WTC11 (cell line): ENCODE results near the gene PTX4. TPM values are rescaled to one million over a fixed set of nuclear protein-coding genes. Genes with fewer than 3 reads are reported as not detected.

ENCODE experiments used
- ATAC-seq: fragments of 200-7000 bp; cut with Tn5 transposase; 2 replicates; pipeline ENCODE4 v1.10.0; 2021; ENCODE audit warnings: mild to moderate bottlenecking, moderate library complexity
- CTCF ChIA-PET: fragments of 300-600 bp; sonication (Branson Sonifier 250); formaldehyde crosslinking; loops from one replicate; lab custom pipeline; 2021; ENCODE audit warnings: antibody characterized with exemption; lab: Charles Lee
- POLR2A ChIA-PET: fragments of 350-600 bp; sonication (Branson Sonifier 250); formaldehyde crosslinking; loops from one replicate; lab custom pipeline; 2021; ENCODE audit warnings: antibody characterized with exemption; lab: Charles Lee
- DNase-seq: peaks from one replicate; pipeline ENCODE4 v3.0.0; 2021; ENCODE audit warnings: low spot score
- H3K27ac Mint-ChIP-seq: 2 replicates; pipeline ENCODE4 v1.8.0; 2021; ENCODE audit warnings: mixed read lengths
- H3K27me3 Mint-ChIP-seq: 2 replicates; pipeline ENCODE4 v1.8.0; 2021; ENCODE audit warnings: low read depth, mild to moderate bottlenecking, moderate library complexity, mixed read lengths
- H3K36me3 Mint-ChIP-seq: 2 replicates; pipeline ENCODE4 v1.8.0; 2021; ENCODE audit warnings: mixed read lengths
- H3K4me1 Mint-ChIP-seq: 2 replicates; pipeline ENCODE4 v1.8.0; 2022; ENCODE audit warnings: mixed read lengths
- H3K4me3 Mint-ChIP-seq: 2 replicates; pipeline ENCODE4 v1.8.0; 2021; ENCODE audit warnings: mild to moderate bottlenecking, moderate library complexity, mixed read lengths
- H3K9me3 Mint-ChIP-seq: 2 replicates; pipeline ENCODE4 v1.8.0; 2021; ENCODE audit warnings: mixed read lengths
- AFF4 ChIP-seq: sonication (generic); formaldehyde crosslinking; IDR thresholded peaks from 2 replicates; pipeline ENCODE4 v1.8.1; 2023; ENCODE audit warnings: mild to moderate bottlenecking, missing genetic modification reagents, borderline replicate concordance
- CBFB ChIP-seq: sonication (generic); formaldehyde crosslinking; IDR thresholded peaks from 2 replicates; pipeline ENCODE4 v1.8.1; 2022; ENCODE audit warnings: mild to moderate bottlenecking, low read depth, missing genetic modification reagents
- CREB1 ChIP-seq: sonication (generic); formaldehyde crosslinking; IDR thresholded peaks from 2 replicates; pipeline ENCODE4 v1.8.0; 2023; ENCODE audit warnings: mild to moderate bottlenecking, missing genetic modification reagents
- E2F1 ChIP-seq: sonication (generic); formaldehyde crosslinking; IDR thresholded peaks from 2 replicates; pipeline ENCODE4 v1.8.0; 2022; ENCODE audit warnings: mild to moderate bottlenecking, missing genetic modification reagents
- ELF4 ChIP-seq: sonication (generic); formaldehyde crosslinking; IDR thresholded peaks from 2 replicates; pipeline ENCODE4 v1.8.1; 2022; ENCODE audit warnings: low read depth, mild to moderate bottlenecking, moderate library complexity, missing genetic modification reagents
- EMX1 ChIP-seq: fragments of 250-450 bp; sonication (Bioruptor Pico); IDR thresholded peaks from 2 replicates; pipeline ENCODE4 v1.8.0; 2021; ENCODE audit warnings: mild to moderate bottlenecking
- ESRRA ChIP-seq: sonication (generic); formaldehyde crosslinking; IDR thresholded peaks from 2 replicates; pipeline ENCODE4 v1.8.1; 2022; ENCODE audit warnings: mild to moderate bottlenecking, missing genetic modification reagents, borderline replicate concordance
- FOXP1 ChIP-seq: sonication (generic); formaldehyde crosslinking; IDR thresholded peaks from 2 replicates; pipeline ENCODE4 v1.8.0; 2022; ENCODE audit warnings: missing genetic modification reagents, mild to moderate bottlenecking, moderate library complexity, borderline replicate concordance
- FOXP4 ChIP-seq: sonication (generic); formaldehyde crosslinking; IDR thresholded peaks from 2 replicates; pipeline ENCODE4 v1.8.0; 2022; ENCODE audit warnings: mild to moderate bottlenecking, missing genetic modification reagents
- HMGA2 ChIP-seq: fragments of 250-450 bp; sonication (Bioruptor Pico); IDR thresholded peaks from 2 replicates; pipeline ENCODE4 v1.4.0; 2021; ENCODE audit warnings: mild to moderate bottlenecking, moderate library complexity
- JUN ChIP-seq: sonication (generic); formaldehyde crosslinking; IDR thresholded peaks from 2 replicates; pipeline ENCODE4 v1.8.0; 2023; ENCODE audit warnings: mild to moderate bottlenecking, missing genetic modification reagents
- KAT7 ChIP-seq: sonication (generic); formaldehyde crosslinking; IDR thresholded peaks from 2 replicates; pipeline ENCODE4 v1.8.1; 2023; ENCODE audit warnings: missing genetic modification reagents, mild to moderate bottlenecking, borderline replicate concordance
- MAX ChIP-seq: sonication (generic); formaldehyde crosslinking; IDR thresholded peaks from 2 replicates; pipeline ENCODE4 v1.8.0; 2022; ENCODE audit warnings: mild to moderate bottlenecking, missing genetic modification reagents
- MXD4 ChIP-seq: fragments of 250-450 bp; sonication (Bioruptor Pico); IDR thresholded peaks from 2 replicates; pipeline ENCODE4 v1.8.0; 2021; ENCODE audit warnings: mild to moderate bottlenecking, moderate library complexity, borderline replicate concordance
- MYBL2 ChIP-seq: sonication (generic); formaldehyde crosslinking; IDR thresholded peaks from 2 replicates; pipeline ENCODE4 v1.8.1; 2023; ENCODE audit warnings: mild to moderate bottlenecking, moderate library complexity, missing genetic modification reagents
- NFYB ChIP-seq: sonication (generic); formaldehyde crosslinking; conservative IDR thresholded peaks from 2 replicates; pipeline ENCODE4 v1.8.0; 2022; ENCODE audit warnings: low read depth, missing genetic modification reagents
- PRRX2 ChIP-seq: fragments of 250-450 bp; sonication (Bioruptor Pico); IDR thresholded peaks from 2 replicates; pipeline ENCODE4 v1.8.0; 2021; ENCODE audit warnings: mild to moderate bottlenecking
- SMAD4 ChIP-seq: sonication (generic); formaldehyde crosslinking; IDR thresholded peaks from 2 replicates; pipeline ENCODE4 v1.8.0; 2022; ENCODE audit warnings: mild to moderate bottlenecking, missing genetic modification reagents
- SOX15 ChIP-seq: fragments of 250-450 bp; sonication (Bioruptor Pico); IDR thresholded peaks from 2 replicates; pipeline ENCODE4 v1.9.0; 2021; ENCODE audit warnings: mild to moderate bottlenecking
- TCF7 ChIP-seq: sonication (generic); formaldehyde crosslinking; IDR thresholded peaks from 2 replicates; pipeline ENCODE4 v1.8.0; 2022; ENCODE audit warnings: mild to moderate bottlenecking, low read depth, missing genetic modification reagents, moderate library complexity
- ZNF138 ChIP-seq: sonication (generic); formaldehyde crosslinking; conservative IDR thresholded peaks from 2 replicates; pipeline ENCODE4 v1.8.1; 2022; ENCODE audit warnings: mild to moderate bottlenecking, moderate library complexity, missing genetic modification reagents
- total RNA-seq: library from RNA; stranded (reverse); gene quantifications from 3 replicates; pipeline ENCODE4 v1.2.3, GENCODE V29; 2021
- TF ChIP-seq, protein P1 (sequence below): sonication (generic); formaldehyde crosslinking; IDR thresholded peaks from 2 replicates; pipeline ENCODE4 v1.8.1; 2022; ENCODE audit warnings: mild to moderate bottlenecking, moderate library complexity, missing genetic modification reagents
- TF ChIP-seq, protein P2 (sequence below): sonication (generic); formaldehyde crosslinking; IDR thresholded peaks from 2 replicates; pipeline ENCODE4 v1.8.1; 2023; ENCODE audit warnings: mild to moderate bottlenecking, missing genetic modification reagents, moderate library complexity

Gene PTX4
- total RNA-seq, 1 experiment from 2014 or later = 0.26 TPM

DNA sequence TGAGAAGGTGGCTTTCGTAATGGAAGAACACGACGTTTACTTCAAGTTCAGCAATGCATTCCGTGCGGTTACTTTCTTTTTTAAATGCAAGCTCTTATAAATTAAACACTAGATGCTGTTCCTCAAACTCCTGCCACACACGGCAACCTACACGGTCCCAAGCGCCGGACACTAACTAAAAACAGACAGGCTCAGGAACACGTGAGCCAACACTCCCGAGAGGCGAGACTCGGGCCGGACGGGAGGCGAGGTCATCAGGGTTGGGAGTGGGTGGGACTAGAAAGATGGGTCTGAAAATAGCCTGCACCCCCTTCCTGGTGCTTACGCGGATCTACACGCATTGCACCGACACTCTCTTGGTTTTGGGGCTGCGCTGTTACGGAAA lies 20.3 kb downstream of the PTX4 start (continued):
- TF ChIP-seq, protein P1, sequence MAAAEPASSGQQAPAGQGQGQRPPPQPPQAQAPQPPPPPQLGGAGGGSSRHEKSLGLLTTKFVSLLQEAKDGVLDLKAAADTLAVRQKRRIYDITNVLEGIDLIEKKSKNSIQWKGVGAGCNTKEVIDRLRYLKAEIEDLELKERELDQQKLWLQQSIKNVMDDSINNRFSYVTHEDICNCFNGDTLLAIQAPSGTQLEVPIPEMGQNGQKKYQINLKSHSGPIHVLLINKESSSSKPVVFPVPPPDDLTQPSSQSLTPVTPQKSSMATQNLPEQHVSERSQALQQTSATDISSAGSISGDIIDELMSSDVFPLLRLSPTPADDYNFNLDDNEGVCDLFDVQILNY (CRISPR knock-in tag) = no peak
- no peak for TF ChIP-seq AFF4 (CRISPR knock-in tag)
- no peak for TF ChIP-seq TCF7 (CRISPR knock-in tag)
- no peak for TF ChIP-seq EMX1 (CRISPR knock-in tag)
- no peak for TF ChIP-seq ESRRA (CRISPR knock-in tag)
- no peak for TF ChIP-seq E2F1 (CRISPR knock-in tag)
- no peak for TF ChIP-seq MAX (CRISPR knock-in tag)
- TF ChIP-seq HMGA2 = no peak
- TF ChIP-seq JUN = no peak

DNA sequence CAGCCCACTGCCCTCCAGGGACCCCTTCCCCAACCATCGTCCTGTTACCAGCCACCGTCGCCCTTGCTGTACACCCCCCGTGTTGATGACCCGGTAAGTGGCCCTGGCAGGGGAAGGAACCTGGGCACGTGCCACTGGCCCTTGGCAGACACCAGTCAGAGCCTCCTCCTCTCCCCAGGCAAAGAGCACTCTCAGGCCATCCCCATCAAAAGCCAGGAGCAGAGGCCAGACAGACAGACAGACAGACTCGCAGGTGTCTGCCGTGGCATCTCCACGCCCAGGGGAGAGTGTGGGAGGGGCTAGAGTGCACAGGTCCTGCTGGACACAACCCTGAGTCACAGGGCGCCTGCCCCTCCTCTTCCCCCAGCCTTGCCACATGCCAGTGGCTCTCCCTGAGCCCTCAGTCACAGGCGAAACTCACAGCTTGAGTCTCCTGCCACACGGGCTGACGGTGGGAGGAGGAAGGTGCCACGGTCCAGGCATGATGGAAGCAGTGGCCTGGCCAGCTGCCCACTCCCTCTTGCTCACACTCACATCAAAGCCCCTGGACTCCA lies 21.7 kb downstream of the PTX4 start:
- Mint-ChIP-seq H3K36me3 (no peaks in the 10 kb centered on the region), H3K4me1 (no peaks in the 10 kb centered on the region), H3K27me3 (no peaks in the 10 kb centered on the region), H3K9me3 (no peaks in the 10 kb centered on the region), H3K27ac (no peak overlapping the region), H3K4me3 (no peak overlapping the region)
- no peak for ATAC-seq
- POLR2A ChIA-PET = no interaction called here
- CTCF ChIA-PET = interaction anchor here (0.6 kb wide), 1 partner anchor 27 kb away, joined by 3 read pairs; no protein-coding TSS in a partner anchor
- no peak for DNase-seq
- TF ChIP-seq ZNF138 (CRISPR knock-in tag) (no peak), EMX1 (CRISPR knock-in tag) (no peak), MXD4 (CRISPR knock-in tag) (no peak), CBFB (CRISPR knock-in tag) (no peak), SMAD4 (CRISPR knock-in tag) (no peak), MYBL2 (CRISPR knock-in tag) (no peak), E2F1 (CRISPR knock-in tag) (no peak), NFYB (CRISPR knock-in tag) (no peak), FOXP4 (CRISPR knock-in tag) (no peak), FOXP1 (CRISPR knock-in tag) (no peak), SOX15 (no peak), KAT7 (no peak), ELF4 (CRISPR knock-in tag) (no peak), CREB1 (CRISPR knock-in tag) (no peak), PRRX2 (CRISPR knock-in tag) (no peak)
- TF ChIP-seq, protein P2, sequence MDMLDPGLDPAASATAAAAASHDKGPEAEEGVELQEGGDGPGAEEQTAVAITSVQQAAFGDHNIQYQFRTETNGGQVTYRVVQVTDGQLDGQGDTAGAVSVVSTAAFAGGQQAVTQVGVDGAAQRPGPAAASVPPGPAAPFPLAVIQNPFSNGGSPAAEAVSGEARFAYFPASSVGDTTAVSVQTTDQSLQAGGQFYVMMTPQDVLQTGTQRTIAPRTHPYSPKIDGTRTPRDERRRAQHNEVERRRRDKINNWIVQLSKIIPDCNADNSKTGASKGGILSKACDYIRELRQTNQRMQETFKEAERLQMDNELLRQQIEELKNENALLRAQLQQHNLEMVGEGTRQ (CRISPR knock-in tag) = no peak
